ENCODE measurements around the gene VPS18.
A peak's percentile ranks its signal among the peaks of the same experiment; 100 is the strongest.

The VPS18 gene

GRCh38 chr15:40927873-40928806 lies 33.9 kb downstream of the VPS18 start:
- no peaks in the 10 kb centered on the region for H3K79me2 ChIP-seq (ENCODE audit: low read length)
- TF ChIP-seq EZH2phosphoT487 (IDR thresholded peaks at IDR 0.05; ENCODE audit: low read depth) (no peak), CTCF (IDR thresholded peaks at IDR 0.05; ENCODE audit: low read depth, low read length) (no peak)
- no peak overlapping the region for H3K27ac ChIP-seq (ENCODE audit: low read length)
- H3K4me1 ChIP-seq (ENCODE audit: low read length) = peaks cover 18% of the 10 kb centered on the region
- no peaks in the 10 kb centered on the region for H3K36me3 ChIP-seq (replicated peaks; ENCODE audit: low read depth, low read length)
- peak overlapping the region; percentile 95 for H3K4me2 ChIP-seq (ENCODE audit: low read length)
- H2AFZ ChIP-seq (ENCODE audit: low read depth, low read length) = peak overlapping the region; percentile 76
- no peaks in the 10 kb centered on the region for H4K20me1 ChIP-seq (ENCODE audit: insufficient read depth, low read length)
- H3K9ac ChIP-seq (ENCODE audit: low read length) = peak overlapping the region; percentile 54
- peak overlapping the region; percentile 88 for H3K4me3 ChIP-seq (ENCODE audit: low read length)
- H3K27me3 ChIP-seq (ENCODE audit: low read depth, low read length) = peaks cover 15% of the 10 kb centered on the region
- no peaks in the 10 kb centered on the region for H3K9me3 ChIP-seq (ENCODE audit: insufficient read depth, low read length)

DNA sequence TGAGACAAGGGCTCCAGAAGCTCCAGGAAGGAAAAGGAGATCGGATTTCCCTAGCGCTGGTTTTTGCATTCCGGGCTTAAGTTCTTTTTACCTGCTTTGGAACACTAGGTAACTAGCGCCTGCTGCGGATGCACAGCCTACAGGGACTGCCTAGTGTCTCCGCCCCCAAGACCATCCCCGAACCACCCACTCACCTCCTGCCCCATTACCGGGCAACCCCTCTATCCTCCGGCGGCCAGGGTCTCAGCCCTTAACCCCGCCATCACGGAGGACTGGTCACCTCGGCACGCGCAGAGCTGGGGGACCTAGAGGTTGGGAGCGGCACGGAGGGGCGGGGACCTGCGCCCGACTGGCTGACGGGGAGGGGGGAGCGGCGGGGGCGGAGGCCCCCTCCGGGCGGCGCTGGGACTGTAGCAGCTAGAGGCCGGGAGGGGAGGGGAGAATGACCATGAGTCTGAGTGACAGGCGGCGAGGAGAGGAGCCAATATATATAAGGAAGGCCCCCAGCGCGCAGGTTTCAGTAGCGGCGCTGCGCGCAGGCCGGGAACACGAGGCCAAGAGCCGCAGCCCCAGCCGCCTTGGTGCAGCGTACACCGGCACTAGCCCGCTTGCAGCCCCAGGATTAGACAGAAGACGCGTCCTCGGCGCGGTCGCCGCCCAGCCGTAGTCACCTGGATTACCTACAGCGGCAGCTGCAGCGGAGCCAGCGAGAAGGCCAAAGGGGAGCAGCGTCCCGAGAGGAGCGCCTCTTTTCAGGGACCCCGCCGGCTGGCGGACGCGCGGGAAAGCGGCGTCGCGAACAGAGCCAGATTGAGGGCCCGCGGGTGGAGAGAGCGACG lies 34.8 kb downstream of the VPS18 start, which contains the start of gene DLL4:
Gene DLL4 (plus strand): TSS at position 520 of the 839 bp plus-strand sequence. CDS start 329 bp downstream, outside the sequence.
- H3K27ac ChIP-seq (ENCODE audit: low read length) = no peak within 1 kb of the TSS
- no peaks in the 10 kb centered on the region for H3K79me2 ChIP-seq (ENCODE audit: low read length)
- TF ChIP-seq CTCF (IDR thresholded peaks at IDR 0.05; ENCODE audit: low read depth, low read length) (no peak), EZH2phosphoT487 (IDR thresholded peaks at IDR 0.05; ENCODE audit: low read depth) (no peak)
- no peaks in the 10 kb centered on the region for H3K9me3 ChIP-seq (ENCODE audit: insufficient read depth, low read length)
- peak within 1 kb of the TSS; percentile 95 for H3K4me2 ChIP-seq (ENCODE audit: low read length)
- H2AFZ ChIP-seq (ENCODE audit: low read depth, low read length) = peak within 1 kb of the TSS; percentile 76
- H3K4me1 ChIP-seq (ENCODE audit: low read length) = peaks cover 23% of the 10 kb centered on the region
- no peaks in the 10 kb centered on the region for H3K36me3 ChIP-seq (replicated peaks; ENCODE audit: low read depth, low read length)
- H4K20me1 ChIP-seq (ENCODE audit: insufficient read depth, low read length) = no peaks in the 10 kb centered on the region
- peaks cover 15% of the 10 kb centered on the region for H3K27me3 ChIP-seq (ENCODE audit: low read depth, low read length)
- peak within 1 kb of the TSS; percentile 88 for H3K4me3 ChIP-seq (ENCODE audit: low read length)
- H3K9ac ChIP-seq (ENCODE audit: low read length) = peak within 1 kb of the TSS; percentile 54

GRCh38 chr15:40929660-40930429 lies 35.6 kb downstream of the VPS18 start:
- H3K79me2 ChIP-seq (ENCODE audit: low read length) = no peaks in the 10 kb centered on the region
- TF ChIP-seq EZH2phosphoT487 (IDR thresholded peaks at IDR 0.05; ENCODE audit: low read depth) = no peak
- no peak for TF ChIP-seq CTCF (IDR thresholded peaks at IDR 0.05; ENCODE audit: low read depth, low read length)
- H3K4me1 ChIP-seq (ENCODE audit: low read length) = peaks cover 23% of the 10 kb centered on the region
- H3K36me3 ChIP-seq (replicated peaks; ENCODE audit: low read depth, low read length) = no peaks in the 10 kb centered on the region
- peaks cover 15% of the 10 kb centered on the region for H3K27me3 ChIP-seq (ENCODE audit: low read depth, low read length)
- H3K27ac ChIP-seq (ENCODE audit: low read length) = no peak overlapping the region
- no peaks in the 10 kb centered on the region for H4K20me1 ChIP-seq (ENCODE audit: insufficient read depth, low read length)
- H2AFZ ChIP-seq (ENCODE audit: low read depth, low read length) = no peak overlapping the region
- no peak overlapping the region for H3K4me3 ChIP-seq (ENCODE audit: low read length)
- H3K9me3 ChIP-seq (ENCODE audit: insufficient read depth, low read length) = no peaks in the 10 kb centered on the region
- H3K9ac ChIP-seq (ENCODE audit: low read length) = no peak overlapping the region
- no peak overlapping the region for H3K4me2 ChIP-seq (ENCODE audit: low read length)

All from OCI-LY3 (cell line).